ENCODE results near the gene SGSM2. TPM values are rescaled to one million over a fixed set of nuclear protein-coding genes. Genes with fewer than 3 reads are reported as not detected.

SGSM2 gene, protein sequence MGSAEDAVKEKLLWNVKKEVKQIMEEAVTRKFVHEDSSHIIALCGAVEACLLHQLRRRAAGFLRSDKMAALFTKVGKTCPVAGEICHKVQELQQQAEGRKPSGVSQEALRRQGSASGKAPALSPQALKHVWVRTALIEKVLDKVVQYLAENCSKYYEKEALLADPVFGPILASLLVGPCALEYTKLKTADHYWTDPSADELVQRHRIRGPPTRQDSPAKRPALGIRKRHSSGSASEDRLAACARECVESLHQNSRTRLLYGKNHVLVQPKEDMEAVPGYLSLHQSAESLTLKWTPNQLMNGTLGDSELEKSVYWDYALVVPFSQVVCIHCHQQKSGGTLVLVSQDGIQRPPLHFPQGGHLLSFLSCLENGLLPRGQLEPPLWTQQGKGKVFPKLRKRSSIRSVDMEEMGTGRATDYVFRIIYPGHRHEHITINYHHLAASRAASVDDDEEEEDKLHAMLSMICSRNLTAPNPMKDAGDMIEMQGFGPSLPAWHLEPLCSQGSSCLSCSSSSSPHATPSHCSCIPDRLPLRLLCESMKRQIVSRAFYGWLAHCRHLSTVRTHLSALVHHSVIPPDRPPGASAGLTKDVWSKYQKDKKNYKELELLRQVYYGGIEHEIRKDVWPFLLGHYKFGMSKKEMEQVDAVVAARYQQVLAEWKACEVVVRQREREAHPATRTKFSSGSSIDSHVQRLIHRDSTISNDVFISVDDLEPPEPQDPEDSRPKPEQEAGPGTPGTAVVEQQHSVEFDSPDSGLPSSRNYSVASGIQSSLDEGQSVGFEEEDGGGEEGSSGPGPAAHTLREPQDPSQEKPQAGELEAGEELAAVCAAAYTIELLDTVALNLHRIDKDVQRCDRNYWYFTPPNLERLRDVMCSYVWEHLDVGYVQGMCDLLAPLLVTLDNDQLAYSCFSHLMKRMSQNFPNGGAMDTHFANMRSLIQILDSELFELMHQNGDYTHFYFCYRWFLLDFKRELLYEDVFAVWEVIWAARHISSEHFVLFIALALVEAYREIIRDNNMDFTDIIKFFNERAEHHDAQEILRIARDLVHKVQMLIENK
- 16.4 to 39.4 TPM (median 20.1 TPM) in 3 replicates for polyA plus RNA-seq
- polyA plus RNA-seq (2011; ENCODE audit: low read depth) = 9.3 TPM
- 10.8 and 18.2 TPM in 2 replicates for polyA plus RNA-seq (2011; cell fraction: cytosol; rRNA removed)
- 125 and 176 TPM in 2 replicates for polyA plus RNA-seq (2011; cell fraction: nucleus; rRNA removed)
- polyA plus RNA-seq (2012; ENCODE audit: low replicate concordance) = 15.7 and 19.4 TPM in 2 replicates
- polyA minus RNA-seq = 26.7 to 52.3 TPM (median 32.0 TPM) in 3 replicates
- polyA minus RNA-seq (2011; cell fraction: cytosol; rRNA and poly(A)+ RNA removed) = 22.4 TPM
- 24.4 and 27.1 TPM in 2 replicates for polyA minus RNA-seq (2011; cell fraction: nucleus; rRNA and poly(A)+ RNA removed)

DNA sequence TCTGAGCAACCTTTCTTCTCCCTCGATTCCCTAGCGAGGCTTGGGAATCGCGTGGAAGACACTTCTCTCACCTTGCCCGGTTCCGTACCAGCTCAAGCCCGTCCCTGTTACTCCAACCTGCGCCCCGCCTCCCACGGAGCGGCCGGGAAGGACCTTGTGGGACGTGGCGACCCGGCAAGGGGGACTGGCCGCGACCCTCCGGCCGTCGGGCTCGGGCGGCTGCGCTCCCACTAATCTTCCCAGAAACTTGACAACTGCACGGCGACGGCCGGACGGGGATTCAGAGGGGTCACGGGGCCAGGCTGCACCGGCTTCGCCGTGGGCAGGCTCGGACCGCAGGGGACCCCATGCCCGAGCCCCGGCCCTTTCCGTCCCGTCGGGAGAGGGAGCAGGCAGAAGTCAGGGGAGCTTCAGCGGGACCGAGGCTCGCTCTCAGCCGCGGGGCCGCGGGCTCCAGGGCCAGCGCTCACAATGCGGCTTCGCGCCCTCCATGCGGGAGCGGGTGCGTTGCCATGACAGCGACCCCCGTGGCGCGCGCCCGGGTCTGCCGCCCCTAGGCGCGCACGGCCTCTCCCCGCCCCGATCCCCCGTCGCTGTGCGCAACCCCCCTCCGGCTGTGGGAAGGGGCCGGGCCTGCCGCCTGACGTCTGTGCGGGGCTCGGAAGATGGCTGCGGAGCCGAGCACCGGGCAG lies at the start of gene SGSM2:
SGSM2 (plus strand) TSS at position 650 of the 692 bp plus-strand sequence. CDS start 188 bp downstream, outside the sequence.
- H3K27me3 ChIP-seq (ENCODE audit: control insufficient read depth, extremely low read depth, insufficient read depth, low read length) = no peaks in the 10 kb centered on the region
- H3K4me3 ChIP-seq (ENCODE audit: control insufficient read depth in 2 of 3, extremely low read depth in 1 of 3, insufficient read depth in 2 of 3, low read depth in 1 of 3, low read length in 3 of 3) = peak within 1 kb of the TSS; percentile 61 to 90 (median 87)
- no peaks in the 10 kb centered on the region for H3K9me1 ChIP-seq (ENCODE audit: control insufficient read depth, extremely low read depth, insufficient read depth, low read length)
- peak within 1 kb of the TSS; percentile 86 for H3K27ac ChIP-seq (ENCODE audit: control insufficient read depth, insufficient read depth, low read length)
- no peaks in the 10 kb centered on the region for H3K9me3 ChIP-seq (ENCODE audit: control insufficient read depth, low read depth, low read length)
- FAIRE-seq (no peak), DNase-seq (ENCODE audit: low read depth, low spot score) (no peak)
- no peaks in the 10 kb centered on the region for H4K20me1 ChIP-seq (ENCODE audit: control insufficient read depth, extremely low read depth, insufficient read depth, low read length)
- peaks cover 11 to 31% of the 10 kb centered on the region in 2 experiments for H3K36me3 ChIP-seq (ENCODE audit: control insufficient read depth in 2 of 2, extremely low read depth in 1 of 2, insufficient read depth in 2 of 2, low read length in 2 of 2)
- TF ChIP-seq CTCF (optimal IDR thresholded peaks at IDR 0.05 in 1 of 3, IDR thresholded peaks at IDR 0.05 in 1 of 3, conservative IDR thresholded peaks at IDR 0.05 in 1 of 3; ENCODE audit: extremely low read depth in 1 of 3, insufficient read depth in 2 of 3, low read length in 3 of 3) (no peak), EZH2 (IDR thresholded peaks at IDR 0.05; ENCODE audit: low read length) (no peak)
- peaks cover 20% of the 10 kb centered on the region for H3K4me1 ChIP-seq (ENCODE audit: control insufficient read depth, extremely low read depth, insufficient read depth, low read length)
- H3K9ac ChIP-seq (ENCODE audit: control insufficient read depth, extremely low read depth, insufficient read depth, low read length) = peak within 1 kb of the TSS; percentile 96
- H2AFZ ChIP-seq (ENCODE audit: control insufficient read depth, low read length) = peak within 1 kb of the TSS; percentile 91
- H3K4me2 ChIP-seq (ENCODE audit: control insufficient read depth, extremely low read depth, insufficient read depth, low read depth, low read length) = peak within 1 kb of the TSS; percentile 94
- dilution Hi-C loops (cut with MboI; ENCODE audit: extremely low pct_ligation_motif_present, low sequenced_read_pairs) = no loop called here
- H3K79me2 ChIP-seq (ENCODE audit: control insufficient read depth, insufficient read depth, low read length) = peaks cover 39% of the 10 kb centered on the region

- dilution Hi-C loops (cut with MboI; ENCODE audit: extremely low pct_ligation_motif_present, low sequenced_read_pairs) = no loop called here
- DNase-seq (ENCODE audit: low read depth, low spot score) = no peak
- no peak for FAIRE-seq
These were observed 47.3 kb upstream of the SGSM2 start for GRCh38 chr17:2289878-2290478.

More at GRCh38 chr17:2289878-2290478, 47.3 kb upstream of the SGSM2 start:
- Histone ChIP-seq H2AFZ (ENCODE audit: control insufficient read depth, low read length) (no peak overlapping the region), H3K9ac (ENCODE audit: control insufficient read depth, extremely low read depth, insufficient read depth, low read length) (no peak overlapping the region), H3K9me1 (ENCODE audit: control insufficient read depth, extremely low read depth, insufficient read depth, low read length) (no peaks in the 10 kb centered on the region), H3K4me1 (ENCODE audit: control insufficient read depth, extremely low read depth, insufficient read depth, low read length) (no peaks in the 10 kb centered on the region), H4K20me1 (ENCODE audit: control insufficient read depth, extremely low read depth, insufficient read depth, low read length) (no peaks in the 10 kb centered on the region), H3K9me3 (ENCODE audit: control insufficient read depth, low read depth, low read length) (no peaks in the 10 kb centered on the region), H3K27ac (ENCODE audit: control insufficient read depth, insufficient read depth, low read length) (no peak overlapping the region), H3K4me2 (ENCODE audit: control insufficient read depth, extremely low read depth, insufficient read depth, low read depth, low read length) (no peak overlapping the region), H3K4me3 (ENCODE audit: control insufficient read depth in 2 of 3, extremely low read depth in 1 of 3, insufficient read depth in 2 of 3, low read depth in 1 of 3, low read length in 3 of 3) (no peak overlapping the region), H3K27me3 (ENCODE audit: control insufficient read depth, extremely low read depth, insufficient read depth, low read length) (no peaks in the 10 kb centered on the region), H3K36me3 (ENCODE audit: control insufficient read depth in 2 of 2, extremely low read depth in 1 of 2, insufficient read depth in 2 of 2, low read length in 2 of 2) (peaks cover 16 to 25% of the 10 kb centered on the region in 2 experiments), H3K79me2 (ENCODE audit: control insufficient read depth, insufficient read depth, low read length) (peaks cover 8% of the 10 kb centered on the region)
- no peak for TF ChIP-seq CTCF (optimal IDR thresholded peaks at IDR 0.05 in 1 of 3, IDR thresholded peaks at IDR 0.05 in 1 of 3, conservative IDR thresholded peaks at IDR 0.05 in 1 of 3; ENCODE audit: extremely low read depth in 1 of 3, insufficient read depth in 2 of 3, low read length in 3 of 3)
- no peak for TF ChIP-seq EZH2 (IDR thresholded peaks at IDR 0.05; ENCODE audit: low read length)

Data from keratinocyte (primary cell).